ENCODE measurements around the gene TMEM203. TPM values are rescaled to one million over a fixed set of nuclear protein-coding genes. Genes with fewer than 3 reads are reported as not detected.

TMEM203 gene
- total RNA-seq, 1 donor from 2014 or later, result 40.6 TPM

DNA sequence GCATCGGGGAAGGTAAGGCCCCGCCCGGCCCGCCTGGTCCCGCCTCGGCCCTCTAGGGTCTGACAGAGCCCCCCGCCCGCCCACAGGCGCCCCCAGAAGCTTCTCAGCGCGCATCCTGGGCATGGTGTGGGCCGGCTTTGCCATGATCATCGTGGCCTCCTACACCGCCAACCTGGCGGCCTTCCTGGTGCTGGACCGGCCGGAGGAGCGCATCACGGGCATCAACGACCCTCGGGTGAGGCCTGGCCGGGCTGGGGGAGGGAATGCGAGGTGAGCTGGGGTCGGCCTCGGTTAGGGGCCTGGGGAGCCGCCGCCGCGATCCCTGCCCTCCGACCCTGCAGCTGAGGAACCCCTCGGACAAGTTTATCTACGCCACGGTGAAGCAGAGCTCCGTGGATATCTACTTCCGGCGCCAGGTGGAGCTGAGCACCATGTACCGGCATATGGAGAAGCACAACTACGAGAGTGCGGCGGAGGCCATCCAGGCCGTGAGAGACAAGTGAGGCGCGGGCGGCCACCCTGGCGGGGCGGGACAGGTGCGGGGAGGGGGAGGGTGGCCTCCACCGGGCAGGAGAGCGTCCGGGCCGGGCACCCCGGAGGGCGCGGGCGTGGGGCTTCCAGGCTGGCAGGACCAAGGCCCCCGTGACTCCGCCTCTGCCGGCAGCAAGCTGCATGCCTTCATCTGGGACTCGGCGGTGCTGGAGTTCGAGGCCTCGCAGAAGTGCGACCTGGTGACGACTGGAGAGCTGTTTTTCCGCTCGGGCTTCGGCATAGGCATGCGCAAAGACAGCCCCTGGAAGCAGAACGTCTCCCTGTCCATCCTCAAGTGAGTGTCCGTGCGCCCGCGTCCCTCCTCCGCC is 42.7 kb downstream of the TMEM203 start:
- DNase-seq (ENCODE audit: low spot score), result no peak
- intact Hi-C loops (cut with DNase I), result no loop called here

GRCh38 chr9:137161558-137162486 is 43.6 kb downstream of the TMEM203 start:
- DNase-seq (ENCODE audit: low spot score), result no peak
- intact Hi-C loops (cut with DNase I), result no loop called here

- DNase-seq (ENCODE audit: low spot score), result no peak
- intact Hi-C loops (cut with DNase I), result no loop called here
Measured at GRCh38 chr9:137160716-137161557, 44.5 kb downstream of the TMEM203 start.

- intact Hi-C loops (cut with DNase I), result no loop called here
- DNase-seq (ENCODE audit: low spot score), result no peak
Measured at GRCh38 chr9:137160054-137160425, 45.4 kb downstream of the TMEM203 start.

DNA sequence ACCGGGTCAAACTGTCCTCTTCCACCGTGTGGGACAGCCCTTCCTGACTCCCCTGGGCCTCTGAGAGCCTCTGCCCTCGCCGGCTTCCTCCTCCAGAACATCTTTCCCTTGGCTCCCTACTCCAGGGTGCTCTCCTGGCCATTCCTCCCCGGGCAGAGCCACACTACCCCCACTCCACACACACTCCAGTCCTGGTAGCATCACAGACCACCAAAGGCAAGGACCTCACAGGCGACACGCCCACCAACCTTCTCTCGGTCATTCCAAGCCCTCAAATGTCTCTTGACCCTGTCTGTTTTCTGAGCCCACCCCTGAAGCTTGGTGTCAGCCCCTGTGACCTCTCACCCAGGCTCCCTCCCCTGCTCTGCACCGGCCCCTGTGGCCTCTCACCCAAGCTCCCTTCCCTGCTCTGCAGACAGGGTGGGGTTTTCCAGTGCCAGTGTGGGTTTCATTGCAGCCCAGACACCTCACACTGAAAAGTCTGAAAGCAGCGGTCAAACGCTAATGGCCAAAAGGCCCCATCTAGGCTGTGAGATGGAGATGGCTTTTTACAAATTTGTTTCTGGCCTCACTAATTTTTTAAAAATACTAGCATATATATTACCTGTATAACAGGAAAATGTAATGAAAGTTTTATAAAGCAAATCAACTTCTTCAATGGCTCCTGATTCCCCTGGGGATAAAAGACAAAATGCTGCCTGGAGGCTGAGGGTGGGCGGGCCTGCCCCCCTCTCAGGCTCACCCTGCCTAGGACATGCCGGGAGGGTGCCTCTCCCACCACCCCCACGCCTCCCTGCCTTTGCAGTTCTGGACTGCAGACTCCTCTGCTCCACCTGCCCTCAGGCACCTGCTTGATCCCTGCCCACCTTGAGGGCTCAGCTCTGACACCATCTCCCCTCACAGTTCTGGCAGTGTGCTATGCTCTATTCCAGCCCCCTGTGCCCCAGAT is 46.1 kb downstream of the TMEM203 start:
- DNase-seq (ENCODE audit: low spot score), result no peak
- intact Hi-C loops (cut with DNase I), result no loop called here

- intact Hi-C loops (cut with DNase I), result no loop called here
- DNase-seq (ENCODE audit: low spot score), result no peak
Measured at GRCh38 chr9:137158625-137159024, 46.8 kb downstream of the TMEM203 start.

GRCh38 chr9:137157618-137158415 is 47.6 kb downstream of the TMEM203 start:
- intact Hi-C loops (cut with DNase I), result no loop called here
- DNase-seq (ENCODE audit: low spot score), result no peak

GRCh38 chr9:137156567-137157375 is 48.7 kb downstream of the TMEM203 start:
- no peak for DNase-seq (ENCODE audit: low spot score)
- intact Hi-C loops (cut with DNase I), result no loop called here

Small RNA genes within 50 kb of the gene (microRNA-seq; reads per million reads assigned to microRNA genes)
- not detected for gene MIR3621

Other genes starting within 250 kb of the TMEM203 start
- gene PTGDS, start 228.1 kb downstream of the TMEM203 start, total RNA-seq, result 1,323 TPM
- 5.9 TPM for gene LCNL1, start 222.7 kb downstream of the TMEM203 start, total RNA-seq
- 26.0 TPM for gene PAXX, start 213.2 kb downstream of the TMEM203 start, total RNA-seq
- 12.9 TPM for gene CLIC3, start 209.1 kb downstream of the TMEM203 start, total RNA-seq
- gene ABCA2, start 177.4 kb downstream of the TMEM203 start, total RNA-seq, result 41.5 TPM
- gene FUT7, start 173.6 kb downstream of the TMEM203 start, total RNA-seq, result 0.22 TPM
- gene NPDC1, start 159.5 kb downstream of the TMEM203 start, total RNA-seq, result 96.4 TPM
- gene ENTPD2, start 151.6 kb downstream of the TMEM203 start, total RNA-seq, result 0.92 TPM
- gene SAPCD2, start 135.1 kb downstream of the TMEM203 start, total RNA-seq, result 0.11 TPM
- 6.5 TPM for gene UAP1L1, start 128.1 kb downstream of the TMEM203 start, total RNA-seq
- gene MAN1B1, start 118.7 kb downstream of the TMEM203 start, total RNA-seq, result 27.2 TPM
- 150 TPM for gene DPP7, start 90.9 kb downstream of the TMEM203 start, total RNA-seq
- gene GRIN1, start 66.5 kb downstream of the TMEM203 start, total RNA-seq, result not detected
- gene LRRC26, start 35.6 kb downstream of the TMEM203 start, total RNA-seq, result not detected
- gene TMEM210, start 33.6 kb downstream of the TMEM203 start, total RNA-seq, result not detected
- 32.5 TPM for gene ANAPC2, start 17.1 kb downstream of the TMEM203 start, total RNA-seq
- 59.5 TPM for gene SSNA1, start 17.0 kb downstream of the TMEM203 start, total RNA-seq
- 13.5 TPM for gene TPRN, start 4.9 kb downstream of the TMEM203 start, total RNA-seq
- 8.0 TPM for gene NDOR1, start 52 bp upstream of the TMEM203 start, total RNA-seq
- 22.2 TPM for gene RNF208, start 16.6 kb upstream of the TMEM203 start, total RNA-seq
- gene CYSRT1, start 19.5 kb upstream of the TMEM203 start, total RNA-seq, result not detected
- not detected for gene RNF224, start 21.9 kb upstream of the TMEM203 start, total RNA-seq
- not detected for gene SLC34A3, start 25.3 kb upstream of the TMEM203 start, total RNA-seq
- gene TUBB4B, start 35.6 kb upstream of the TMEM203 start, total RNA-seq, result 304 TPM
- gene STPG3, start 45.6 kb upstream of the TMEM203 start, total RNA-seq, result not detected
- gene NELFB, start 49.7 kb upstream of the TMEM203 start, total RNA-seq, result 37.2 TPM
- 13.9 TPM for gene TOR4A, start 72.1 kb upstream of the TMEM203 start, total RNA-seq
- 11.7 TPM for gene NRARP, start 96.6 kb upstream of the TMEM203 start, total RNA-seq
- 11.3 TPM for gene EXD3, start 217.5 kb upstream of the TMEM203 start, total RNA-seq
- 3.3 TPM for gene NOXA1, start 217.7 kb upstream of the TMEM203 start, total RNA-seq
- not detected for gene ENTPD8, start 235.7 kb upstream of the TMEM203 start, total RNA-seq

All from cardiac septum (tissue), 1 donor.